VCaP (cell line): ENCODE data around the gene APBA3.

Experiments
- H3K27ac ChIP-seq: fragments of 450-650 bp; 2 replicates; pipeline ENCODE4 v1.5.1; 2017
- CTCF ChIP-seq: fragments of 450-650 bp; conservative IDR thresholded peaks from 2 replicates; pipeline ENCODE4 v1.5.1; 2017; ENCODE audit warnings: mild to moderate bottlenecking, moderate library complexity

APBA3 gene

GRCh38 chr19:3798137-3798536 is 36.6 kb upstream of the APBA3 start:
- no peak for TF ChIP-seq CTCF
- no peak overlapping the region for H3K27ac ChIP-seq

DNA sequence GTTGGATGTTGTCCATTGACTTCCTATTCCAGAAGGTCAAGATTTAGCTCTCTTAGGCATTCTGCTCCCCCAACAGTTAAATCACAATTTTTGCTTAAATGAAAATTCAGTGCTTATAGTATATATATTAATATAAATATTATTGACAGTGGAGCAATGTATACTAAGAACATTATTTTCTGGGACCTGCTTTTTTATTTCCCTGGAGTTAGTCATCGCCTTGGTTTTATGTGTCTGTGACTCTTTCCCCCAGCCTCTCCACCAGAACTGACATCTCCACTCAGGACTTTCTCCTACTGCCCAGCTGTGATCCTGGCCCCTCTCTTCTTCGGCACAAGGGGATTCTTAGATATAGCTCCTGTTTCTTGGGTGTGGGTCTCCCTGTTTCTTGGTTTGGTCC is 34.9 kb upstream of the APBA3 start:
- no peak overlapping the region for H3K27ac ChIP-seq
- TF ChIP-seq CTCF, result no peak

DNA sequence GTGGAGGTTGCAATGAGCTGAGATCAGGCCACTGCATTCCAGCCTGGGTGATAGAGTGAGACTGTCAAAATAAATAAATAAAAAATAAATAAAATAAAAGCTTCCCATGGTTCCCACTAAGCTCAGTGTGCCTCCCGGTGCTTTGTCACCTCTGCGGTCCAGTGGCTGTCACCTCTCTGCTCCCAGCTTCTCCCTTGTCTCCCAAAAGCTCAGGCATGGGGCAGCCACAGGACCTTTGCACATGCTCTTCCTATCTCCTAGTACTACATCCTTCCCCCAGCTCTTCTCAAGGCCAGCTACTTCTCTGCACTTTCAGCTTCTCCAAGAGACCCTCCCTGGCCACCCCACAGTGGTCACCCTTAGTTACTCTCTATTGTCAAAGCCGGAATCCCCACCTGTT is 32.3 kb upstream of the APBA3 start:
- TF ChIP-seq CTCF, result no peak
- no peak overlapping the region for H3K27ac ChIP-seq

- TF ChIP-seq CTCF, result no peak
- H3K27ac ChIP-seq, result no peak overlapping the region
Observed at GRCh38 chr19:3792114-3792513, 30.6 kb upstream of the APBA3 start.

GRCh38 chr19:3790941-3791340 is 29.4 kb upstream of the APBA3 start:
- TF ChIP-seq CTCF, result no peak
- H3K27ac ChIP-seq, result no peak overlapping the region

DNA sequence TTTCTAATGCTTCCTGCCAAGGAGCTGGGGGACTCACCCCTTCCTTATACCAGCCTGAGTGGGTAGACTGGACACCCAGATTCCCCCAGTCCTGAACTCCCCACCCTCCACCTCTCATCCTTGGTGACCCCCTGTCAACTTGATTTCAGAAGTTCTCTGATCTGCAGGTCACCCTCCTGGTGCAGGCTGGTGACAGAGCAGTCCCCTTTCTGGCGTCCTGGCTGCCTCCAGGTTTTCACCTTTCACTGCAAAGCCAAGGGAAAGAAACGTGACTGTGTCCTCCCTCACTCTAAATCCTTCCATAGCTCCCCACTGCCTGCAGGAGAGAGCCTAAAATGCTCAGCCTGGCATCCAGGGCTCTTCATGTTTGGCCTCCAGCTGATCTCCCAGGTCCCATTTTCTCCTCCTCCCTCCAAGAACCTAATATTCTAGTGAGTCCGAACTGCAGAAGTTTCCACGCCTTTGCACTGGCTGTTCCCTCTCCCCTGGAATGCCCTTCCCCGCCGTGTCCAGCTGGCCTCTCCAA is 28.8 kb upstream of the APBA3 start:
- TF ChIP-seq CTCF, result no peak
- no peak overlapping the region for H3K27ac ChIP-seq

DNA sequence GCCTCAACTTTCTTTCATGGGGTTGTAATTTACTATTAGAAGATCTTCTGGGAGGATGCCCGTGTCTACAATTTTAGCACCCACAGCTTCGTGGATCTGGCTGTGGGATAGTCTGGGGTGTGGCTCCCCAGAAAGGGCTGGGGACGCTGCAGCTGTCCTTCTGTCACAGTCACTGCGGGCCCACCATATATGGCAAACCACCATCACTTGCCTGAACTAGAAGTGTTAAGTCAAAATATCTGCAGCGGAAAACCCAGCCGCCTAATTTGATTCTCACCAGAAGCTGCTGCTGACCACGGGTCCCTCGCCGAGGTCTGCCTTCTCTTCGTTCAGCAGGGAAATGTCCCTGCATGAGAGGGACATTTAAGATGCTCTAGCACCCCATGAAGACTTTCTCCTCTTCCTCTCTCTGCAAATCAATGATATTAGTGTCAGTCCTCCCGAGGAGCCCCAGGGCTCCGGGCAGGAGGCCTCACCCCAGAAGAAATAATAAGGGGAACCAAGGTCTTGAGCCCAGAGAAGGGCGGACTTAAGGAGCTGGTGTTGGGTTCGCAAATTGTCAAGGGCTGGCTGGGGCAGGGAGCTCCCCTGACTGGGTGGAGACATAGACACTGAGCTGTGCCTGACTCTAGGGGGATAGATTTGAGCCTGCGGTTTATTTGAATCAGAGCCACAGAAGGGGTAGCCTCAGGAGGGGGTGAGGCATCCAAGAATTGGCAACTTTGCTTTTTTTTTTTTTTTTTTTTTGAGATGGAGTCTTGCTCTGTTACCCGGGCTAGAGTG is 27.7 kb upstream of the APBA3 start:
- TF ChIP-seq CTCF, result no peak
- no peak overlapping the region for H3K27ac ChIP-seq
